ENCODE measurements around the gene FOXN1.
"Not testable (repeated sequence)": the region's sequence is repeated elsewhere in the genome, so short reads cannot be mapped to it uniquely, and the experiment has no call there.

FOXN1 gene

GRCh38 chr17:28506763-28507487, 777 bp downstream of the FOXN1 start:
- peaks cover 50% of the 10 kb centered on the region for H3K27me3 Mint-ChIP-seq

GRCh38 chr17:28507567-28508203, 1.5 kb downstream of the FOXN1 start:
- Mint-ChIP-seq H3K4me1 (no peaks in the 10 kb centered on the region), H3K9me3 (no peaks in the 10 kb centered on the region), H3K27ac (no peak overlapping the region), H3K27me3 (peaks cover 50% of the 10 kb centered on the region), H3K36me3 (no peaks in the 10 kb centered on the region), H3K4me3 (no peak overlapping the region)
- ATAC-seq = no peak

More at GRCh38 chr17:28506763-28507487, 777 bp downstream of the FOXN1 start:
- no peak for ATAC-seq
- Mint-ChIP-seq H3K27ac (no peak overlapping the region), H3K4me1 (no peaks in the 10 kb centered on the region), H3K4me3 (no peak overlapping the region), H3K36me3 (no peaks in the 10 kb centered on the region), H3K9me3 (no peaks in the 10 kb centered on the region)

GRCh38 chr17:28508211-28508724, 2.1 kb downstream of the FOXN1 start:
- no peaks in the 10 kb centered on the region for H3K36me3 Mint-ChIP-seq
- H3K27ac Mint-ChIP-seq = no peak overlapping the region
- no peaks in the 10 kb centered on the region for H3K9me3 Mint-ChIP-seq
- ATAC-seq = no peak
- H3K4me3 Mint-ChIP-seq = no peak overlapping the region
- H3K27me3 Mint-ChIP-seq = peaks cover 50% of the 10 kb centered on the region
- no peaks in the 10 kb centered on the region for H3K4me1 Mint-ChIP-seq

- no peaks in the 10 kb centered on the region for H3K9me3 Mint-ChIP-seq
- H3K4me1 Mint-ChIP-seq = no peaks in the 10 kb centered on the region
- H3K4me3 Mint-ChIP-seq = no peak overlapping the region
- H3K36me3 Mint-ChIP-seq = no peaks in the 10 kb centered on the region
- no peak overlapping the region for H3K27ac Mint-ChIP-seq
- ATAC-seq = no peak
- peaks cover 50% of the 10 kb centered on the region for H3K27me3 Mint-ChIP-seq
Measured at GRCh38 chr17:28509789-28510188, 3.6 kb downstream of the FOXN1 start.

- H3K4me3 Mint-ChIP-seq = no peak overlapping the region
- H3K27me3 Mint-ChIP-seq = peaks cover 31% of the 10 kb centered on the region
- no peak overlapping the region for H3K27ac Mint-ChIP-seq
- H3K4me1 Mint-ChIP-seq = no peaks in the 10 kb centered on the region
- H3K9me3 Mint-ChIP-seq = no peaks in the 10 kb centered on the region
- H3K36me3 Mint-ChIP-seq = no peaks in the 10 kb centered on the region
- ATAC-seq = no peak
Measured at GRCh38 chr17:28511858-28512461, 5.8 kb downstream of the FOXN1 start.

GRCh38 chr17:28513476-28513875, 7.3 kb downstream of the FOXN1 start:
- H3K4me3 Mint-ChIP-seq = no peak overlapping the region
- peaks cover 7% of the 10 kb centered on the region for H3K4me1 Mint-ChIP-seq
- no peak overlapping the region for H3K27ac Mint-ChIP-seq
- no peaks in the 10 kb centered on the region for H3K9me3 Mint-ChIP-seq
- H3K27me3 Mint-ChIP-seq = peaks cover 24% of the 10 kb centered on the region
- no peak for ATAC-seq
- H3K36me3 Mint-ChIP-seq = no peaks in the 10 kb centered on the region

GRCh38 chr17:28514561-28515002, 8.4 kb downstream of the FOXN1 start:
- no peak for ATAC-seq
- Mint-ChIP-seq H3K4me3 (no peak overlapping the region), H3K27me3 (peaks cover 13% of the 10 kb centered on the region), H3K9me3 (no peaks in the 10 kb centered on the region), H3K4me1 (peaks cover 8% of the 10 kb centered on the region), H3K36me3 (no peaks in the 10 kb centered on the region), H3K27ac (no peak overlapping the region)

- Mint-ChIP-seq H3K36me3 (no peaks in the 10 kb centered on the region), H3K4me3 (no peak overlapping the region), H3K4me1 (peaks cover 8% of the 10 kb centered on the region), H3K27me3 (peaks cover 4% of the 10 kb centered on the region), H3K9me3 (no peaks in the 10 kb centered on the region), H3K27ac (no peak overlapping the region)
- ATAC-seq = no peak
Measured at GRCh38 chr17:28515518-28515917, 9.4 kb downstream of the FOXN1 start.

GRCh38 chr17:28518132-28518531, 12.0 kb downstream of the FOXN1 start:
- Mint-ChIP-seq H3K4me3 (no peak overlapping the region), H3K36me3 (no peaks in the 10 kb centered on the region), H3K27ac (no peak overlapping the region), H3K27me3 (no peaks in the 10 kb centered on the region), H3K4me1 (peaks cover 8% of the 10 kb centered on the region), H3K9me3 (no peaks in the 10 kb centered on the region)
- ATAC-seq = peak; percentile 85

- no peak for ATAC-seq
- H3K36me3 Mint-ChIP-seq = no peaks in the 10 kb centered on the region
- no peak overlapping the region for H3K27ac Mint-ChIP-seq
- H3K4me1 Mint-ChIP-seq = peaks cover 8% of the 10 kb centered on the region
- H3K9me3 Mint-ChIP-seq = no peaks in the 10 kb centered on the region
- no peak overlapping the region for H3K4me3 Mint-ChIP-seq
- no peaks in the 10 kb centered on the region for H3K27me3 Mint-ChIP-seq
Measured at GRCh38 chr17:28518578-28518977, 12.4 kb downstream of the FOXN1 start.

GRCh38 chr17:28519236-28519635, 13.1 kb downstream of the FOXN1 start:
- Mint-ChIP-seq H3K4me1 (peaks cover 8% of the 10 kb centered on the region), H3K4me3 (no peak overlapping the region), H3K27ac (no peak overlapping the region), H3K9me3 (no peaks in the 10 kb centered on the region), H3K36me3 (no peaks in the 10 kb centered on the region), H3K27me3 (no peaks in the 10 kb centered on the region)
- ATAC-seq = no peak

- no peak for ATAC-seq
- no peak overlapping the region for H3K4me3 Mint-ChIP-seq
- no peak overlapping the region for H3K27ac Mint-ChIP-seq
- peaks cover 8% of the 10 kb centered on the region for H3K4me1 Mint-ChIP-seq
- no peaks in the 10 kb centered on the region for H3K27me3 Mint-ChIP-seq
- no peaks in the 10 kb centered on the region for H3K36me3 Mint-ChIP-seq
- H3K9me3 Mint-ChIP-seq = no peaks in the 10 kb centered on the region
Measured at GRCh38 chr17:28520687-28521086, 14.5 kb downstream of the FOXN1 start.

GRCh38 chr17:28521311-28522085, 15.3 kb downstream of the FOXN1 start:
- H3K27ac Mint-ChIP-seq = no peak overlapping the region
- no peaks in the 10 kb centered on the region for H3K36me3 Mint-ChIP-seq
- H3K4me1 Mint-ChIP-seq = peaks cover 8% of the 10 kb centered on the region

GRCh38 chr17:28522281-28522680, 16.1 kb downstream of the FOXN1 start:
- H3K27me3 Mint-ChIP-seq, H3K27ac Mint-ChIP-seq, H3K4me3 Mint-ChIP-seq, H3K36me3 Mint-ChIP-seq, H3K4me1 Mint-ChIP-seq, H3K9me3 Mint-ChIP-seq, ATAC-seq: not testable (repeated sequence)

More at GRCh38 chr17:28521311-28522085, 15.3 kb downstream of the FOXN1 start:
- ATAC-seq = no peak
- Mint-ChIP-seq H3K27me3 (no peaks in the 10 kb centered on the region), H3K4me3 (no peak overlapping the region), H3K9me3 (no peaks in the 10 kb centered on the region)

GRCh38 chr17:28523186-28523585, 17.0 kb downstream of the FOXN1 start:
- H3K27ac Mint-ChIP-seq = no peak overlapping the region
- no peaks in the 10 kb centered on the region for H3K27me3 Mint-ChIP-seq
- no peaks in the 10 kb centered on the region for H3K9me3 Mint-ChIP-seq
- no peaks in the 10 kb centered on the region for H3K36me3 Mint-ChIP-seq
- H3K4me1 Mint-ChIP-seq = peaks cover 3% of the 10 kb centered on the region
- no peak overlapping the region for H3K4me3 Mint-ChIP-seq
- ATAC-seq = no peak
